ENCODE data around the gene DDX4. TPM values are rescaled to one million over a fixed set of nuclear protein-coding genes. Genes with fewer than 3 reads are reported as not detected.

Gene DDX4
- total and polyA plus RNA-seq, 9 of the 15 experiments (the other 6 are each of a cell fraction or from before 2014, with no cell fraction given): not detected

GRCh38 chr5:55777332-55777731, 39.5 kb downstream of the DDX4 start:
- H2AFZ ChIP-seq (ENCODE audit: low read depth, low read length): no peak overlapping the region
- no peaks in the 10 kb centered on the region for H3K36me3 ChIP-seq (ENCODE audit: control insufficient read depth, insufficient read depth, low read length)
- ChIA-PET POLR2A (no interaction called here), CTCF (ENCODE audit: low intra/inter-chr PET ratio) (no interaction called here)
- H3K27me3 ChIP-seq (ENCODE audit: control insufficient read depth in 2 of 2, insufficient read depth in 2 of 2, low read length in 2 of 2): peaks cover 8% of the 10 kb centered on the region in 2 experiments; a peak in 3 of 5 replicates
- intact Hi-C loops (cut with micrococcal nuclease): no loop called here
- ATAC-seq: no peak
- H3K79me2 ChIP-seq (ENCODE audit: control insufficient read depth, insufficient read depth, low read length): no peaks in the 10 kb centered on the region
- no peak overlapping the region for H3K27ac ChIP-seq (ENCODE audit: extremely low read depth, low read depth, low read length)
- 1% methylated on average over 6 of the region's 6 CpGs for WGBS (ENCODE audit: insufficient coverage, low coverage, missing lambda C conversion rate)
- in situ Hi-C loops (cut with MboI): no loop called here
- H3K4me3 ChIP-seq: no peak overlapping the region
- no peaks in the 10 kb centered on the region for H3K4me1 ChIP-seq (replicated peaks in 1 of 2; ENCODE audit: control insufficient read depth in 2 of 2, insufficient read depth in 2 of 2, low read length in 2 of 2)
- no peaks in the 10 kb centered on the region for H3K9me1 ChIP-seq (ENCODE audit: control insufficient read depth, insufficient read depth, low read length)
- peak; percentile 68 for TF ChIP-seq GTF3C2 (IDR thresholded peaks at IDR 0.05; ENCODE audit: borderline replicate concordance, extremely low read depth, insufficient read length)
- no peak for TF ChIP-seq ZNF518B (CRISPR knock-in tag; IDR thresholded peaks at IDR 0.05)
- no peak overlapping the region for H3K4me2 ChIP-seq (ENCODE audit: insufficient read depth, low read length)
- BruUV-seq (replicated peaks): no TSS peak
- H3K9ac ChIP-seq (ENCODE audit: insufficient read depth in 1 of 2, low read depth in 2 of 2, low read length in 2 of 2): no peak overlapping the region
- H3K9me3 ChIP-seq (replicated peaks; ENCODE audit: control insufficient read depth, insufficient read depth, low read depth, low read length): no peaks in the 10 kb centered on the region
- no peak for DNase-seq (ENCODE audit: extremely low read depth in 1 of 4, low spot score in 3 of 4)
- H4K20me1 ChIP-seq (replicated peaks; ENCODE audit: control insufficient read depth, insufficient read depth, low read length): no peaks in the 10 kb centered on the region
- FAIRE-seq: no peak
